OCI-LY7 (cell line): ENCODE data around the gene DNAJC24. TPM values are rescaled to one million over a fixed set of nuclear protein-coding genes. Genes with fewer than 3 reads are reported as not detected.

Experiments
- BruUV-seq: library from RNA; stranded (reverse); fragments of 400-500 nt; replicated peaks from 2 replicates; lab custom pipeline; 2021; lab: Mats Ljungman, UMichigan
- CTCF ChIA-PET: fragments of 300-600 bp; sonication (Branson Sonifier 250); formaldehyde crosslinking; loops from one replicate; lab custom pipeline; 2022; ENCODE audit warnings: antibody characterized with exemption; ENCODE audit not compliant: unreplicated experiment; lab: Charles Lee
- POLR2A ChIA-PET: fragments of 300-600 bp; sonication (Branson Sonifier 250); formaldehyde crosslinking; loops from one replicate; lab custom pipeline; 2022; ENCODE audit warnings: antibody characterized with exemption; lab: Charles Lee
- DNase-seq: peaks from one replicate; pipeline ENCODE4 v3.0.0-alpha.2; 2015; ENCODE audit warnings: low spot score
- H2AFZ ChIP-seq: fragments of 200-600 bp; sonication (generic), shearing (Covaris generic); 2 replicates; pipeline ENCODE4 v1.6.1; 2014; ENCODE audit warnings: mild to moderate bottlenecking, antibody characterized with exemption, low read length, moderate library complexity
- H3K27ac ChIP-seq: fragments of 200-600 bp; sonication (generic); 2 replicates; pipeline ENCODE4 v1.5.1; 2014; ENCODE audit warnings: mixed run types, low read depth, mild to moderate bottlenecking, moderate library complexity, low read length, inconsistent platforms; ENCODE audit not compliant: poor library complexity, severe bottlenecking
- H3K36me3 ChIP-seq: fragments of 200-600 bp; sonication (generic); 2 replicates; pipeline ENCODE4 v1.6.1; 2014; ENCODE audit warnings: mild to moderate bottlenecking, antibody characterized with exemption, low read length, moderate library complexity, mixed read lengths; ENCODE audit not compliant: insufficient read depth
- H3K4me1 ChIP-seq: fragments of 200-600 bp; sonication (generic); 2 replicates; pipeline ENCODE4 v1.5.1; 2014; ENCODE audit warnings: mild to moderate bottlenecking, low read length; ENCODE audit not compliant: insufficient read depth, poor library complexity, severe bottlenecking
- H3K4me2 ChIP-seq: fragments of 200-600 bp; sonication (generic); 2 replicates; pipeline ENCODE4 v1.6.1; 2014; ENCODE audit warnings: mild to moderate bottlenecking, low read length
- H3K4me3 ChIP-seq: fragments of 200-600 bp; sonication (generic); 2 replicates; pipeline ENCODE4 v1.5.1; 2014; ENCODE audit warnings: mild to moderate bottlenecking, low read depth, low read length; ENCODE audit not compliant: poor library complexity, severe bottlenecking
- H3K79me2 ChIP-seq: fragments of 200-600 bp; sonication (generic); 2 replicates; pipeline ENCODE4 v1.6.1; 2016; ENCODE audit warnings: low read depth, mild to moderate bottlenecking, low read length, moderate library complexity, mixed read lengths; ENCODE audit not compliant: insufficient read depth
- H3K9me2 ChIP-seq: fragments of 200-600 bp; sonication (generic); 2 replicates; pipeline ENCODE4 v1.6.1; 2016; ENCODE audit warnings: mild to moderate bottlenecking, low read length, mixed read lengths; ENCODE audit not compliant: insufficient read depth
- H3K9me3 ChIP-seq: fragments of 200-600 bp; sonication (generic); 2 replicates; pipeline ENCODE4 v1.6.1; 2014; ENCODE audit warnings: mild to moderate bottlenecking, mixed run types, low read length, mixed read lengths
- H4K20me1 ChIP-seq: fragments of 200-600 bp; sonication (generic); 2 replicates; pipeline ENCODE4 v1.6.1; 2014; ENCODE audit warnings: mild to moderate bottlenecking, antibody characterized with exemption, low read length, moderate library complexity, mixed read lengths; ENCODE audit not compliant: insufficient read depth
- EZH2phosphoT487 ChIP-seq: fragments of 200-600 bp; sonication (generic); IDR thresholded peaks from 2 replicates; pipeline ENCODE4 v1.6.1; 2018; ENCODE audit warnings: low read depth, borderline replicate concordance, mild to moderate bottlenecking, mixed run types, antibody characterized with exemption, low read length, moderate library complexity, mixed read lengths
- intact Hi-C: fragments of 100-400 bp; cut with micrococcal nuclease; formaldehyde crosslinking; loops from one replicate; pipeline ENCODE4 v1.10.0; 2022; ENCODE audit not compliant: unreplicated experiment
- total RNA-seq, 2 experiments: library from RNA; depleted of rRNA in 1 of 2; stranded (reverse); fragments of >200 nt in 1 of 2; shearing (Covaris generic) in 1 of 2; gene quantifications; 2 replicates each; pipeline ENCODE4 v1.2.3, GENCODE V29; 2014 to 2022
- TF ChIP-seq, protein P1 (sequence below): fragments of 200-600 bp; sonication (generic); conservative IDR thresholded peaks from 2 replicates; pipeline ENCODE4 v1.5.1; 2014; ENCODE audit warnings: mild to moderate bottlenecking, antibody characterized with exemption, low read length, moderate library complexity, mixed read lengths

Gene DNAJC24
- total RNA-seq, 2 experiments from 2014 or later: 11.6 to 16.3 TPM

DNA sequence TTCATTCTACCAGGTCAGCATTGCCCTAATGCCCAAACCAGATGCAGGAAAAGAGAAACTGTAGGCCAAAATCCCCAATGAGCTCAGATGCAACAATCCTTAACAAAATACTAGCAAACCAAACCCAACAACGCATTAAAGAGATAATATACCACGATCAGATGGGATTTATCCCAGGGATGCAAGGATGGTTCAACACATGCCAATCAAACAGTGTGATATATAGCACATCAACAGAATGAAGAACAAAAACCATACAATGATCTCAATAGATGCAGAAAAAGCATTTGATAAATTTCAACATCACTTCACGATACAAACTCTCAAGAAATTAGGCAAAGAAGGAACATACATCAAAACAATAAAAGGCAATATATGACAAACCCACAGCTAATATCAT, 94.8 kb downstream of the DNAJC24 start:
- Histone ChIP-seq H3K4me3 (no peak overlapping the region), H3K27ac (no peak overlapping the region), H2AFZ (no peak overlapping the region), H3K9me2 (no peaks in the 10 kb centered on the region), H3K79me2 (no peaks in the 10 kb centered on the region), H3K36me3 (peaks cover 14% of the 10 kb centered on the region; the same call in 1 of the 2 replicates), H3K4me1 (no peaks in the 10 kb centered on the region), H3K9me3 (peaks cover 19% of the 10 kb centered on the region), H4K20me1 (no peaks in the 10 kb centered on the region), H3K4me2 (no peak overlapping the region)
- CTCF ChIA-PET: no interaction called here
- no TSS peak for BruUV-seq
- TF ChIP-seq, protein P1, sequence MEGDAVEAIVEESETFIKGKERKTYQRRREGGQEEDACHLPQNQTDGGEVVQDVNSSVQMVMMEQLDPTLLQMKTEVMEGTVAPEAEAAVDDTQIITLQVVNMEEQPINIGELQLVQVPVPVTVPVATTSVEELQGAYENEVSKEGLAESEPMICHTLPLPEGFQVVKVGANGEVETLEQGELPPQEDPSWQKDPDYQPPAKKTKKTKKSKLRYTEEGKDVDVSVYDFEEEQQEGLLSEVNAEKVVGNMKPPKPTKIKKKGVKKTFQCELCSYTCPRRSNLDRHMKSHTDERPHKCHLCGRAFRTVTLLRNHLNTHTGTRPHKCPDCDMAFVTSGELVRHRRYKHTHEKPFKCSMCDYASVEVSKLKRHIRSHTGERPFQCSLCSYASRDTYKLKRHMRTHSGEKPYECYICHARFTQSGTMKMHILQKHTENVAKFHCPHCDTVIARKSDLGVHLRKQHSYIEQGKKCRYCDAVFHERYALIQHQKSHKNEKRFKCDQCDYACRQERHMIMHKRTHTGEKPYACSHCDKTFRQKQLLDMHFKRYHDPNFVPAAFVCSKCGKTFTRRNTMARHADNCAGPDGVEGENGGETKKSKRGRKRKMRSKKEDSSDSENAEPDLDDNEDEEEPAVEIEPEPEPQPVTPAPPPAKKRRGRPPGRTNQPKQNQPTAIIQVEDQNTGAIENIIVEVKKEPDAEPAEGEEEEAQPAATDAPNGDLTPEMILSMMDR: no peak
- TF ChIP-seq EZH2phosphoT487: no peak
- intact Hi-C loops: no loop called here
- POLR2A ChIA-PET: interaction anchor here (1.5 kb wide), 1 partner anchor 12 kb away, joined by 4 read pairs; no protein-coding TSS in a partner anchor
- no peak for DNase-seq

DNA sequence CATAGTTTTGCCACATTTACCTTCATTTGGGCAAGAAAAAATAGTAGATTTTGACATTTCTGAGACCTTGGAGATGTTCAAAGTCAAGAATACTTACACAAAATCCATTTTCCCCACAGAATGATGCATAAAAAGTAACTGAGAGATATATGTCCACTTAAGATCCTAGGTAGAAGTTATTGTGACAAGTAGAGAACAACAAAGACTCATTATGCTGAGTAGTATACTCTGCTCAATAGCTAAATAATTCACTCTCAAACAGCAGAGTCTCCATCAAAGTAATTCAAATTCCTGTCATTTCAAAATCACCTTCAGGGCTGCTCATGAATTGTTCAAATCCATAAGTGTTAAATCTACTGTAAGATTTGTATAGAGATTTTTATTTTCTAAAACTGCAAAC, 104.4 kb downstream of the DNAJC24 start:
- H3K9me3 ChIP-seq: no peaks in the 10 kb centered on the region
- DNase-seq: no peak
- no peak overlapping the region for H3K4me3 ChIP-seq
- H3K27ac ChIP-seq: no peak overlapping the region
- CTCF ChIA-PET: no interaction called here
- no peaks in the 10 kb centered on the region; the same call in 1 of the 2 replicates for H4K20me1 ChIP-seq
- no peaks in the 10 kb centered on the region for H3K4me1 ChIP-seq
- no peak overlapping the region for H3K4me2 ChIP-seq
- H3K9me2 ChIP-seq: no peaks in the 10 kb centered on the region
- no TSS peak for BruUV-seq
- POLR2A ChIA-PET: interaction anchor here (0.5 to 1.6 kb wide), 2 partner anchors 15 to 124 kb away, joined by 4 to 6 read pairs; no protein-coding TSS in a partner anchor
- TF ChIP-seq, protein P1: no peak
- no peak for TF ChIP-seq EZH2phosphoT487
- intact Hi-C loops: no loop called here
- H3K79me2 ChIP-seq: no peaks in the 10 kb centered on the region
- H2AFZ ChIP-seq: no peak overlapping the region
- no peaks in the 10 kb centered on the region for H3K36me3 ChIP-seq

DNA sequence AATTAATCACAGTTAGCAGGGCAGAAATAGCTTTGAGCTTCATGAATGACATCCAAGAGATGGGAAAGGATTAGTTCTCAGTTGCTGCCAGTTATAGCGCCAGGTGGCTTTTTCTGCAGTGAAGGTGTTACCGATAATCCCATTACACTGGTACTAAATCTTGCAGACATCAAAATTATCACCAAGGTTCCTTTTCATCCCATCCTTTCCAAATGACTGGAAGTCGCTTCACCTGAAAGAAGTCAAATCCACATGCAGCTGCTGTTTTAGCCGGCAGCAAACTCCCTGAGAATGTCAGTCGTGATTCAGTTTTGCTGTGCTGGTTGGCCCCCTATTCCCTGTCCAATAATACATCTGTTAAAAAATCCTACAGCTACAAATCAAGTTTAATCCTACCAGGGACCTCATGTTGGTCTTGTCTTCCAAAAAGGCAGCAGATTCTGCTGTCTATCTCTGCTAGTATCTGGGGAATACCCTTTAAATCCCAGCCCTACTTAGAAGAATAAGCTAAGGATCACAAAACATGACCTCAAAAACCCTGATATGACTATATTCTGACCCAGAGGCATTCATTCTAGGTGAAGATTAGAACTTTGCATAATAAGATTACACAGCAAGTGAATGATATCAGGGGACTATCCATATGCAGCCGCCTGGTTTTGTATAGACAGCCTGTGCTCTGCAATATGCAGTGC, 108.0 kb downstream of the DNAJC24 start:
- ChIA-PET POLR2A (interaction anchor here (0.7 to 1.5 kb wide), 5 partner anchors 9 to 21 kb away, joined by 3 to 7 read pairs (median 4); no protein-coding TSS in a partner anchor), CTCF (no interaction called here)
- Histone ChIP-seq H3K9me2 (no peaks in the 10 kb centered on the region), H4K20me1 (no peaks in the 10 kb centered on the region; the same call in 1 of the 2 replicates), H3K36me3 (no peaks in the 10 kb centered on the region), H3K27ac (no peak overlapping the region), H3K79me2 (peaks cover 9% of the 10 kb centered on the region; the same call in 1 of the 2 replicates), H3K4me2 (no peak overlapping the region), H3K9me3 (no peaks in the 10 kb centered on the region), H3K4me1 (no peaks in the 10 kb centered on the region), H3K4me3 (no peak overlapping the region), H2AFZ (no peak overlapping the region)
- no TSS peak for BruUV-seq
- intact Hi-C loops: no loop called here
- TF ChIP-seq, protein P1: no peak
- no peak for TF ChIP-seq EZH2phosphoT487
- no peak for DNase-seq
